Erythroblast (primary cell): ENCODE results near the gene SMLR1.

ENCODE experiments used
- DNase-seq, 2 experiments: peaks; one replicate each; lab custom pipeline; 2025; lab: John Stamatoyannopoulos, UW
- GATA1 ChIP-seq: IDR thresholded peaks from 2 replicates; pipeline ENCODE4 v1.6.1; 2011; ENCODE audit warnings: low read depth, mild to moderate bottlenecking, control low read depth, low read length, moderate library complexity
- POLR2A ChIP-seq: IDR thresholded peaks from 2 replicates; pipeline ENCODE4 v1.6.1; 2011; ENCODE audit warnings: mild to moderate bottlenecking, low read length

SMLR1 gene

GRCh38 chr6:130834482-130835251 is 7.5 kb downstream of the SMLR1 start:
- no peak for DNase-seq
- no peak for TF ChIP-seq POLR2A
- no peak for TF ChIP-seq GATA1

GRCh38 chr6:130836055-130836640 is 8.9 kb downstream of the SMLR1 start:
- TF ChIP-seq GATA1 (no peak), POLR2A (no peak)
- no peak for DNase-seq

DNA sequence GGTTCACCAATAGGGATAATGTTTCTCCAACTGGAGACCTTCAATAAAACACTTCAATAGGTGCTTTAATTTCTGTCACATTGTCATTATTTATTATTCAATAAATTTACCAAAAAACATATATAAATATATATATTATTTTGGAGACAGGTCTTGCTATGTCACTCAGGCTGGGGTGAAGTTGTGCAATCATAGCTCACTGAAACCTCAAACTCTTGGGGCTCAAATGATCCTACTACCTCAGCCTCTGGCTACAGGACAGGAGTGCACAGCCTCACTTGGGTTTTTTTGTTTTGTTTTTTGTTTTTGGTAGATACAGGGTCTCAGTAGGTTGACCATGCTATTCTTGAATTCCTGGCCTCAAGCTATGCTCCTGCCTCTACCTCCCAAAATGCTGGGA is 9.9 kb downstream of the SMLR1 start:
- no peak for TF ChIP-seq POLR2A
- TF ChIP-seq GATA1 = no peak
- no peak for DNase-seq

GRCh38 chr6:130838250-130838860 is 11.1 kb downstream of the SMLR1 start:
- TF ChIP-seq GATA1 (no peak), POLR2A (no peak)
- DNase-seq = no peak

DNA sequence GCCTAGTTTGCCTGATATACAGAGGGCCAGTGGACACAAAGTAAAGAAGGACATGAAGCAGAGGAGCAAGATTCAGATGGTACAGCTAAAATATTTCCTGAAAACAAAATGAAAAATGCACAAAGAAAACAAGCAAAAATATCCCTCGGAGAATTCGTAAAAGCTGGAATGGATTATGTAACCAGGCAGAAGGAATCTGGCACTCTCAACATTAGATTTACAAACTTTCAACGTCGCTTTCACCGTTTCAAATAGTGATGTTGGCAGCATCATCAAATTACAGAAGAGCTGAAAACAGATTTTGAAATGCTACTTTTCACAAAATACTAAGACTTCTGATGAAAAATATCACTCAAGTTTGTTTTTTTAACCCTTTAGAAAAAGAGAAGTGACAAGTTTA is 11.7 kb downstream of the SMLR1 start:
- no peak for DNase-seq
- TF ChIP-seq GATA1 = no peak
- TF ChIP-seq POLR2A = no peak

GRCh38 chr6:130839379-130839778 is 12.2 kb downstream of the SMLR1 start:
- TF ChIP-seq GATA1 (no peak), POLR2A (no peak)
- DNase-seq = no peak

GRCh38 chr6:130840050-130840449 is 12.8 kb downstream of the SMLR1 start:
- no peak for DNase-seq
- TF ChIP-seq POLR2A (no peak), GATA1 (no peak)

DNA sequence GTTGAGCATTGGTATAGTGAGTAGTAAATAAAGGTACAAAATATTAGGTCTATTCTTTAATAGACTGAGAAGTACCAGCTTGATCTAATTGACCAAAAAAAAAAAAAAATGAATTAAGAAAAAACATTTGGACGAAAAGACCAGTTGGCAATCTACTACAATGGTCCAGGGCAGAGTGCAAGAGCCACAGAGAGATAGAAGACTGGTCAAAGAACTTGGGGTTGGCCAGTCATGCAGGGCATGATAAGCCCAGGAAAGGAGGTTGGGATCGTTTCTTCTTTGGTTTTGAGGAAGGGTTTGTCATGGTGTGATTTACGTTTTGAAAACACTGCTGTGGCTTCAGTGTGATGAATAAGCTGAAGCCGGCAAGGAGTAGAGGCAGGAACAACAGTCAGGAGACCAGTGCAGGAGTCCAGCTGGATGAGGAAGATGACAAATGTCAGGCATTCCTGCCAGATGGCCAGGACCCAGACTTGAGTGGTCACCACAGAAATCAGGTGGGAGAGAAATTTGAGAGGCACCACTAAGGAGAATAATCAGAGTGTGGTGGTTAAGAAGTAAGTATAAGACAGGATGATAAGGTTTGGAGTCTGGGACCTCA is 14.0 kb downstream of the SMLR1 start:
- no peak for TF ChIP-seq POLR2A
- no peak for TF ChIP-seq GATA1
- DNase-seq = no peak

- no peak for TF ChIP-seq POLR2A
- no peak for TF ChIP-seq GATA1
- DNase-seq = peak; percentile 52 to 68
These were observed 16.5 kb downstream of the SMLR1 start for GRCh38 chr6:130843575-130844320.

- DNase-seq = no peak
- no peak for TF ChIP-seq POLR2A
- TF ChIP-seq GATA1 = no peak
These were observed 19.3 kb downstream of the SMLR1 start for GRCh38 chr6:130846501-130846900.

GRCh38 chr6:130847001-130847910 is 20.1 kb downstream of the SMLR1 start:
- no peak for TF ChIP-seq GATA1
- TF ChIP-seq POLR2A = no peak
- no peak for DNase-seq

- DNase-seq = no peak
- TF ChIP-seq POLR2A (no peak), GATA1 (no peak)
These were observed 21.7 kb downstream of the SMLR1 start for GRCh38 chr6:130848945-130849344.

DNA sequence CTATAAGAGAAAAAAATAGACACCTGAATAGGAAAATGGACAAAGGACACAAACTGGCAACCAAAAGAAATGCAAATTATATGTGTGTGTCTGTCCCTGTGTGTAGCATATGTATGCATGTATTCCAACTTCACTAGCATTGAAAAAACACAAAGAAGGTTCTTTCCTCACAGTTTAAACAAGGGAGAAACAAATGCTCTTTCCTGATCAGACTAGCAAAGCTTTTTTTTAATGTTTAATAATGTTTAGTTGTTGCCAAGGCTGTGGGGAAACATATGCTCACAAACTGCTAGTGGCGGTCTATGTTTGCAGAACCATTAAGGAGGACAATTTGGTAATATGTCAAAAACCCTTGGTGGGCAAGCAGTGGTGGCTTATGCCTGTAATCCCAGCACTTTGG is 22.4 kb downstream of the SMLR1 start:
- no peak for DNase-seq
- no peak for TF ChIP-seq GATA1
- TF ChIP-seq POLR2A = no peak

DNA sequence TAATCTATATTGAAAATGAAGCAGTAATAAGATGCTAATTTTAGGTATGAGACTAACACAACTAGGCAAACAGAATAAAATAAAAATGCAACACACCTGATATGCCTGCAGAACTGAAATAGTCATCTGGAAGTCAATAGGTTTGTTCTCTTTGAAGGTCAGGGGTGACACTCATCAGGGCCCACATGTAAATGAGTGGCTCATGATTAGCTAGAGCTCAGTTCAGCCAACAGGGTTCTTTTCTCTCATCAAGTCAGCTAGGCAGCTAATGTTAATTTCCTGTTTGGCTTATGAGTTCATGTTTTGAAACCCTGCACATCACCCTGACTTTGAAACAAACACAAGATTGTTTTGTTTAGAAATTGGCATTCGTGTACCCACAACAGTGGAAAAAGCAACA is 23.8 kb downstream of the SMLR1 start:
- no peak for DNase-seq
- TF ChIP-seq GATA1 (no peak), POLR2A (no peak)
